K562 (cell line): ENCODE data around the gene RNF41. TPM values are rescaled to one million over a fixed set of nuclear protein-coding genes. Genes with fewer than 3 reads are reported as not detected.

Source experiments
- ATAC-seq: fragments of 200-7000 bp; cut with Tn5 transposase; 3 replicates; pipeline ENCODE4 v1.9.1; 2020; ENCODE audit warnings: moderate library complexity
- BruUV-seq: library from RNA; stranded (reverse); fragments of 400-500 nt; replicated peaks from 2 replicates; lab custom pipeline; 2021; lab: Mats Ljungman, UMichigan
- CTCF ChIA-PET: fragments of 300-600 bp; formaldehyde crosslinking; extraction: SDS; loops from one replicate; lab custom pipeline; 2021; ENCODE audit warnings: low intra/inter-chr PET ratio; lab: Yijun Ruan, JAX
- POLR2A ChIA-PET: fragments of 300-600, 350-650 bp; sonication (Branson Sonifier 250); formaldehyde crosslinking; extraction: SDS; loops from one replicate; lab custom pipeline; 2021; ENCODE audit warnings: antibody characterized with exemption, inconsistent platforms; lab: Yijun Ruan, JAX
- DNase-seq, 4 experiments: peaks; one replicate each; pipeline versions ENCODE4 v3.0.0 to v3.0.0-alpha.2; 2011 to 2018; ENCODE audit warnings: low spot score in 3 of 4, mixed read lengths in 3 of 4; ENCODE audit errors: extremely low read depth in 1 of 4
- FAIRE-seq: peaks from 2 replicates; lab custom pipeline; 2011; peaks lifted over from hg19 to GRCh38; lab: Jason Lieb, UNC
- H2AFZ ChIP-seq: 2 replicates; pipeline ENCODE4 v1.6.0; 2011; ENCODE audit warnings: low read depth, low read length, control low read depth, inconsistent platforms
- H3K27ac ChIP-seq: fragments of 200-600 bp; 3 replicates; pipeline ENCODE4 v1.8.0; 2011; ENCODE audit warnings: low read depth, mild to moderate bottlenecking, control low read depth, inconsistent platforms, low read length, moderate library complexity, mixed read lengths; ENCODE audit errors: extremely low read depth
- H3K27me3 ChIP-seq, 2 experiments: fragments of 300-600 bp in 1 of 2; 2 replicates in 1 of 2; 3 replicates in 1 of 2; pipeline versions ENCODE4 v1.6.0 to v1.8.0; 2011; ENCODE audit warnings: inconsistent platforms in 2 of 2, low read length in 2 of 2, mild to moderate bottlenecking in 1 of 2, mixed read lengths in 1 of 2, moderate library complexity in 1 of 2; ENCODE audit not compliant: control insufficient read depth in 2 of 2, insufficient read depth in 2 of 2
- H3K36me3 ChIP-seq: fragments of 300-600 bp; 3 replicates; pipeline ENCODE4 v1.8.0; 2011; ENCODE audit warnings: mild to moderate bottlenecking, low read length, inconsistent platforms; ENCODE audit not compliant: control insufficient read depth, insufficient read depth
- H3K4me1 ChIP-seq, 2 experiments: fragments of 200-600 bp in 1 of 2; replicated peaks in 1 of 2; 2 replicates in 1 of 2; 3 replicates in 1 of 2; pipeline versions ENCODE4 v1.5.1 to v1.8.0; 2011; ENCODE audit warnings: inconsistent platforms in 2 of 2, low read length in 2 of 2, mild to moderate bottlenecking in 1 of 2, mixed read lengths in 1 of 2, moderate library complexity in 1 of 2; ENCODE audit not compliant: control insufficient read depth in 2 of 2, insufficient read depth in 2 of 2
- H3K4me2 ChIP-seq: 2 replicates; pipeline ENCODE4 v1.6.1; 2011; ENCODE audit warnings: low read length, control low read depth, inconsistent platforms, mixed read lengths; ENCODE audit not compliant: insufficient read depth
- H3K4me3 ChIP-seq: fragments of 200-600 bp; sonication (generic), shearing (Covaris generic); 2 replicates; pipeline ENCODE4 v1.5.1; 2016; ENCODE audit warnings: control low read depth, inconsistent platforms
- H3K79me2 ChIP-seq: fragments of 200-600 bp; 3 replicates; pipeline ENCODE4 v1.8.0; 2011; ENCODE audit warnings: low read length, inconsistent platforms; ENCODE audit not compliant: control insufficient read depth, insufficient read depth
- H3K9ac ChIP-seq, 2 experiments: 2 replicates each; pipeline versions ENCODE4 v1.6.0 to v1.6.1; 2011; ENCODE audit warnings: low read depth in 2 of 2, low read length in 2 of 2, control low read depth in 1 of 2, inconsistent platforms in 1 of 2, mild to moderate bottlenecking in 1 of 2, mixed read lengths in 1 of 2; ENCODE audit not compliant: insufficient read depth in 1 of 2
- H3K9me1 ChIP-seq: one replicate; pipeline ENCODE4 v1.6.0; 2011; ENCODE audit warnings: inconsistent platforms, mild to moderate bottlenecking, low read length, moderate library complexity; ENCODE audit not compliant: control insufficient read depth, insufficient read depth
- H3K9me3 ChIP-seq: replicated peaks from 2 replicates; pipeline ENCODE4 v1.5.1; 2011; ENCODE audit warnings: low read depth, low read length, inconsistent platforms; ENCODE audit not compliant: control insufficient read depth, insufficient read depth
- H4K20me1 ChIP-seq: replicated peaks from 2 replicates; pipeline ENCODE4 v1.6.1; 2011; ENCODE audit warnings: low read length, inconsistent platforms, mixed read lengths; ENCODE audit not compliant: control insufficient read depth, insufficient read depth
- CTCF ChIP-seq, 3 experiments: IDR thresholded peaks in 2 of 3; conservative IDR thresholded peaks in 1 of 3; 2 replicates each; pipeline ENCODE4 v1.5.1; 2011 to 2012; ENCODE audit warnings: low read length in 3 of 3, mild to moderate bottlenecking in 3 of 3, control low read depth in 2 of 3, improper control_type of control experiment in 1 of 3, inconsistent platforms in 1 of 3, low read depth in 1 of 3, mixed read lengths in 1 of 3, moderate library complexity in 1 of 3; ENCODE audit not compliant: insufficient read depth in 2 of 3
- E2F8 ChIP-seq: fragments of 450-650 bp; IDR thresholded peaks from 2 replicates; pipeline ENCODE4 v1.7.1; 2018; ENCODE audit warnings: mild to moderate bottlenecking, low read depth; ENCODE audit not compliant: partially characterized antibody
- MYNN ChIP-seq, 2 experiments: sonication (generic); formaldehyde crosslinking in 1 of 2; IDR thresholded peaks; 2 replicates each; pipeline versions ENCODE4 v1.5.0 to v1.6.1; 2016 to 2020; ENCODE audit warnings: antibody characterized with exemption in 1 of 2, missing genetic modification reagents in 1 of 2
- POLR2A ChIP-seq: fragments of 450-650 bp; conservative IDR thresholded peaks from 2 replicates; pipeline ENCODE4 v1.6.1; 2016
- PRDM10 ChIP-seq: fragments of 450-650 bp; IDR thresholded peaks from 2 replicates; pipeline ENCODE4 v1.6.1; 2018; ENCODE audit not compliant: partially characterized antibody
- RCOR1 ChIP-seq, 2 experiments: IDR thresholded peaks; 2 replicates each; pipeline ENCODE4 v1.6.1; 2012; ENCODE audit warnings: low read depth in 2 of 2, low read length in 2 of 2, borderline replicate concordance in 1 of 2, improper control_type of control experiment in 1 of 2
- SIN3A ChIP-seq, 2 experiments: fragments of 150-350 bp in 1 of 2; IDR thresholded peaks; 2 replicates each; pipeline ENCODE4 v1.6.1; 2011 to 2016; ENCODE audit warnings: borderline replicate concordance in 2 of 2, low read depth in 2 of 2, low read length in 2 of 2, mild to moderate bottlenecking in 2 of 2, moderate library complexity in 2 of 2; ENCODE audit not compliant: control insufficient read depth in 1 of 2
- U2AF2 ChIP-seq: fragments of 200-400 bp; formaldehyde crosslinking; optimal IDR thresholded peaks from 2 replicates; pipeline ENCODE3; 2017; ENCODE audit warnings: low read depth, mild to moderate bottlenecking, low read length
- WGBS: fragments of 100-300 bp; shearing (Covaris generic); methylation state at CpG from one replicate; pipeline ENCODE4 v1.1.6; 2016; ENCODE audit warnings: low coverage, mixed read lengths; ENCODE audit not compliant: insufficient coverage; ENCODE audit errors: missing lambda C conversion rate; 5-methylcytosine and 5-hydroxymethylcytosine counted together
- in situ Hi-C: fragments of 300-500 bp; cut with MboI; formaldehyde crosslinking; loops from 4 replicates; pipeline ENCODE4 v1.15.0; 2018; ENCODE audit warnings: inconsistent platforms, mixed read lengths
- intact Hi-C: fragments of 100-400 bp; cut with micrococcal nuclease; formaldehyde crosslinking; loops from 2 replicates; pipeline ENCODE4 v1.14.2; 2022
- polyA plus RNA-seq, 8 experiments: library from polyadenylated mRNA; depleted of rRNA in 4 of 8; stranded (reverse) in 5 of 8; unstranded in 3 of 8; fragments of >200 nt; fragmentation: Nextera tagmentation in 2 of 8; fragmentation: Illumina TruSeq in 1 of 8; extraction: Ambion mirVana in 2 of 8; extraction: Trizol in 1 of 8; gene quantifications; 2 replicates each; pipeline versions ENCODE4 v1.2.1 to v1.2.3, GENCODE V29; 2011 to 2014; ENCODE audit warnings: inconsistent platforms in 1 of 8, missing spikeins in 1 of 8
- total RNA-seq, 7 experiments: library from RNA; depleted of rRNA in 6 of 7; stranded (reverse); fragments of >200 nt in 6 of 7; fragmentation: Illumina TruSeq in 2 of 7; extraction: Trizol in 2 of 7; gene quantifications; 2 replicates each; pipeline versions ENCODE4 v1.2.1 to v1.2.3, GENCODE V29; 2011 to 2021; ENCODE audit warnings: low replicate concordance in 1 of 7
- TF ChIP-seq, protein P1 (sequence below): IDR thresholded peaks from 2 replicates; pipeline ENCODE4 v1.6.1; 2011; ENCODE audit warnings: borderline replicate concordance, low read depth, mild to moderate bottlenecking, moderate library complexity, low read length; ENCODE audit not compliant: insufficient read depth, poor library complexity, severe bottlenecking

The RNF41 gene
- total and polyA plus RNA-seq, 9 of the 15 experiments (the other 6 are each of a cell fraction or from before 2014, with no cell fraction given), result 28.2 to 46.8 (median 33.8) TPM

DNA sequence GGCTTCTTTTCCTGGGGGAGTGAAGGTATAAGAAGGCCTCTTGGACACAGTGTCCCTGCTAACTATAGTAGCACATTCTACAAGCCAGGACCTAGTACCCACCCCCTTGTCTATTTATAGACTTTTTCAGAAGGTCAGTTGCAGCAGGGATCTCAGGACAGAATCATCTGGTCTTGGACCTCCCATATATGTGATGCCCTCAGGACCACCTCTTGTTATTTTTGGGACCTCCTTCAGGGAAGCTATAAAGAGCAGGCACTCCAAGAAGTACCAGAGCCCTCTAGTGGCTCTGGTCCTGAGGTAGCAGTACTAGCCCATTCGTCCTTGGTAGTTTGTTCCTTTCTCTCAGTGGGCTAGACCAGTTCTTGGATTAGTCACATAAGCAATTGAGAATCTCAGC is 49.3 kb upstream of the RNF41 start:
- no peaks in the 10 kb centered on the region for H3K79me2 ChIP-seq
- H3K36me3 ChIP-seq, result peaks cover 67% of the 10 kb centered on the region
- 19% methylated on average over 1 of the region's 1 CpG for WGBS
- CTCF ChIA-PET, result no interaction called here
- H3K27me3 ChIP-seq, result no peaks in the 10 kb centered on the region
- H3K9me1 ChIP-seq, result no peaks in the 10 kb centered on the region
- H2AFZ ChIP-seq, result no peak overlapping the region
- H3K4me3 ChIP-seq, result no peak overlapping the region
- H4K20me1 ChIP-seq, result no peaks in the 10 kb centered on the region
- peak; percentile 34 to 58 (median 44) for DNase-seq
- POLR2A ChIA-PET, result interaction anchor here (0.6 to 2.9 kb wide), 8 partner anchors 8 to 144 kb away, joined by 3 to 13 read pairs (median 4); partner anchors contain the start of gene ANKRD52
- no peak overlapping the region for H3K27ac ChIP-seq
- peak; percentile 64 for ATAC-seq
- no peak overlapping the region for H3K4me2 ChIP-seq
- peaks cover 6 to 17% of the 10 kb centered on the region in 2 experiments; a peak in 3 of 5 replicates for H3K4me1 ChIP-seq
- in situ Hi-C loops (no loop called here), intact Hi-C loops (loop anchor here (2.0 kb wide), 1 partner anchor 78 kb away; no protein-coding TSS in a partner anchor)
- H3K9ac ChIP-seq, result no peak overlapping the region
- H3K9me3 ChIP-seq, result no peaks in the 10 kb centered on the region
- FAIRE-seq, result peak; percentile 78
- no TSS peak for BruUV-seq
- TF ChIP-seq U2AF2 (no peak), RCOR1 (IDR thresholded peaks at IDR 0.05; ENCODE audit: borderline replicate concordance in 1 of 2, low read depth in 2 of 2, low read length in 2 of 2) (0 out of 4 replicates have a peak, but pooled peaks of 1 of the 2 experiments have one; percentile 11), PRDM10 (peak; percentile 17), POLR2A (peak; percentile 45; the same call in 1 of the 2 replicates), MYNN (IDR thresholded peaks at IDR 0.05) (0 out of 2 replicates have a peak, but pooled peaks have one; percentile 63), MYNN (CRISPR knock-in tag; IDR thresholded peaks at IDR 0.05) (no peak), CTCF (IDR thresholded peaks at IDR 0.05 in 2 of 3, conservative IDR thresholded peaks at IDR 0.05 in 1 of 3; ENCODE audit: insufficient read depth in 2 of 3, low read depth in 1 of 3, low read length in 3 of 3) (peak; percentile 63 to 69 (median 68)), SIN3A (IDR thresholded peaks at IDR 0.05; ENCODE audit: borderline replicate concordance in 2 of 2, control insufficient read depth in 1 of 2, low read depth in 2 of 2, low read length in 2 of 2) (peak in 1 of 2 experiments; percentile 43; a peak in 1 of 4 replicates), E2F8 (peak; percentile 14)
- TF ChIP-seq, protein P1, sequence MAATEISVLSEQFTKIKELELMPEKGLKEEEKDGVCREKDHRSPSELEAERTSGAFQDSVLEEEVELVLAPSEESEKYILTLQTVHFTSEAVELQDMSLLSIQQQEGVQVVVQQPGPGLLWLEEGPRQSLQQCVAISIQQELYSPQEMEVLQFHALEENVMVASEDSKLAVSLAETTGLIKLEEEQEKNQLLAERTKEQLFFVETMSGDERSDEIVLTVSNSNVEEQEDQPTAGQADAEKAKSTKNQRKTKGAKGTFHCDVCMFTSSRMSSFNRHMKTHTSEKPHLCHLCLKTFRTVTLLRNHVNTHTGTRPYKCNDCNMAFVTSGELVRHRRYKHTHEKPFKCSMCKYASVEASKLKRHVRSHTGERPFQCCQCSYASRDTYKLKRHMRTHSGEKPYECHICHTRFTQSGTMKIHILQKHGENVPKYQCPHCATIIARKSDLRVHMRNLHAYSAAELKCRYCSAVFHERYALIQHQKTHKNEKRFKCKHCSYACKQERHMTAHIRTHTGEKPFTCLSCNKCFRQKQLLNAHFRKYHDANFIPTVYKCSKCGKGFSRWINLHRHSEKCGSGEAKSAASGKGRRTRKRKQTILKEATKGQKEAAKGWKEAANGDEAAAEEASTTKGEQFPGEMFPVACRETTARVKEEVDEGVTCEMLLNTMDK, result peak; percentile 43
